CMK (cell line): ENCODE results near the gene ZNF423.
A peak's percentile ranks its signal among the peaks of the same experiment; 100 is the strongest.
"Not testable (repeated sequence)": the region's sequence is repeated elsewhere in the genome, so short reads cannot be mapped to it uniquely, and the experiment has no call there.

ENCODE experiments used
- DNase-seq: peaks from one replicate; pipeline ENCODE4 v3.0.0-alpha.2; 2010; ENCODE audit warnings: low read depth

Gene ZNF423

DNA sequence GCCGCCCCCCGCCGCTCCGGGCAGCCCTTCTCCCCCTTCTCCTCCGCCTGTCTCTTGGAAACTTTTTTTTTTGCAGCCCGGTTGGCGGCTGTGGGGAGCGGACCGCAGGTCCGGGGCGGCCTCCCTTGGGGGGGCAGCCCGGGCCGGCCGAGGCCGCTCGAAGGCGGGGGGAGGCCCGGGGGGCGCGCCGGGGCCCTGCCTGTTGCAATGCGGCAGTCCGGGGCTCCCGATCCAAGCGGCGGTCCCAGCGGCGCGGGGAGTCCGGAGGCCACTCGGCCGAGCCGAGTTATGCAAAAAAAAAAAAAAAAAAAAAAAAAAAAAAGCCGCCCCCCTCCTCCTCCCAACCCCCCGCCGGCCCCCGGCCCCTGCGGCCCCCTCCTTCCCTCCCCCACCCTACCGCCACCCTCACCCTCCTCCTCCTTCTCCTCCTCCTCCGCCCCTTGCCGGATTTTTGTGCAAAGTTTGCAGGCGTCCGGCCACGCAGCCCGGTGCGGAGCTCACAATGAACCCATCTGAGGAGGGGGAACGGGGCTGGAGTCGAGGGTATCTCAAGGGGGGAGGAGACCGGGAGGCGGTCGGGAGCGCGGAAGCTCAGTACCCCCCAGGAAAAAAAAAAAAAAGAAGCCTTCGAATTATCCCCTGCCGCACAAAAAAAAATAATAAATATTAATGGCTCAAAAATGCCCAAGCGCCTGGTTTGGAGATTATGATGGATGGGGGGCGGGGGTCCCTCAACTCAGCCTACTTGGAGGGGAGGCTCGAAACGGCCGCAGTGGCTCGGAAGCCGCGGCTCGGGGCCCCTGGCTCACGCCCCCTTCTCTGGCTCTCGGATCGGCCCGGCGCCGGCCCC lies at the start of gene ZNF423:
Gene ZNF423, minus strand, starts transcription at position 291 of the 850 bp plus-strand sequence. CDS start 338 bp downstream, outside the sequence.
- no peak for DNase-seq

DNA sequence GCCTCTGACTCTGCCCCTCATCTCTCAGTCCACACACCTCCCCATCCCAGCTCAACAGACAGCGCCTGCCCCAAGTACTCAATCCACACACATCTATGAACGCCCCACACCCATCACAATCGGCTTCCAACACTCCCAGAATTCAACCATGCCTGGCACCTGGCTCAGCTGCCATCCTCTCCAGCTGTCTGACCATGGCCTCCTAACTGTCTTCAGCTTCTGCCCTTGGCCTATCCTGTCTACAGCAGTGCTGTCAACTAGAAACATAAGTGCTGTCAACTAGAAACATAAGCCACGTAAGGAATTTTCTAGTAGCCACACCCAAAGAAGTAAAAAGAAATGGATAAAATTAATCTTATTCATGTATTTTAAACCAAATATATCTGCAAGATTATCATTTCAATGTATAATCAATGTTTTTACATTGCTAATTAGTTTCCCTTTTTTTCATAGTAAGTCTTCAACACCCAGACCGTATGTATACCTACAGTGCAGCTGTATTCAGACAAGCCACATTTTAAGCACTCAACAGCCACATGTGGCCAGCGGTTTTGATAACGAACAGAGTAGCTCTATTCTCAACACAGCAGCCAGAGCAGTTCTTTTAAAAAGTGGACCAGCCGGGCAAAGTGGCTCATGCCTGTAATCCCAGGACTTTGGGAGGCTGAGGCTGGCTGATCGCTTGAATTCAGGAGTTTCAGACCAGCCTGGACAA lies 48.6 kb upstream of the ZNF423 start:
- DNase-seq, result no peak

DNA sequence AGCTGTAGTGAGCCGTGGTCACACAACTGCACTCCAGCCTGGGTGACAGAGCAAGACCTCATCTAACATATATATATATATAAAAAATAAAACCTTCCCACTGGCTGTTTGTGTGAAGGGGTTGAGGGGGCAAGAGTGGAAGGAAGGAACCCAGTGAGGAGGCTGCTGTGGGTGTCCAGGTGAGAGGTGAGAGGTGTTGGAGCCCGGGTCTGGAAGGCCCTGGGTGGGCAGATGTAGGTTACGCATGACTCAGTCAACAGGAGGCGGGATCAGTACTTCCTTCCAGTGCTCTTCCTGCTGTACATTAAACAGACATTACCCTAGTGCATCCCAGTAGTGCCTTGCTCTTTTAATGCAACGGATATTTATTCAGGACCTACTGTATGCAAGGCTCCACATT lies 47.0 kb upstream of the ZNF423 start:
- no peak for DNase-seq

DNA sequence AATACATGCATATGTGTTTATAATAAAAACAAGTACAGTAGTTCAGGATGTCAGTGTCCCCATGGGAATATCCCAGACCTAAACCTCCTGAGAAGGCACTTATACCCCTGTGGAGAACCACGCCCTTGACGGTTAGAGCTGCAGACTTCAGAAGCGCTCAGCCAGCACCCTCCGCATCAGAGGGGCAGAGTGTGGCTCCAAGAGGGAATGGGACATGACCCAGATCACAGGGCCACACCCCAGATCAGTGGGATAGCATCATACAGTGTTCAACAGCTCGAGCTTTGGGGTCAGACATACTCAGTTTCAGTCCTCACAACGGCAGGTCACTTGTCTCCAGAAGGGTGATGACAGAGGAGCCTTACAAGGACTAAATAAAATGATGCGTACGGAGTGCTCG lies 45.8 kb upstream of the ZNF423 start:
- no peak for DNase-seq

DNA sequence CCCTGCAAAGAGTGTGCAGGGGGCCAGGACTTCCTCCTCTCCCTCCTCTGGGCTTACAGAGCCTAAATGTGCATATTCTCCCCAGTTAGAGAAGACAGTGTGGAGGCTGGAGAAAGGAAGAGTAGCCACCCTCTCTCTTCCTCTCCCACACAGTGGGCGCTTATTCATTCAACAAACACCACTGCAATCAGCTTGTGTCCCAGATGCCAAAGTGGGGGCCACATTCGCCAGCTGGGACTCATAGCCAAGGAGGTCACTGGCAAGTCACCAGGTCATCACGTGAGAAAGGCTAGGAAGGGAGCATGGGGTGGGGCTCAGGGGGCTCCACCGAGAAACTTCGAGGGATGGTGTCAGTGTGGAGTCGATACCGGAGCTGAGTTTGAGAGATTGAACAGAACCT lies 45.0 kb upstream of the ZNF423 start:
- DNase-seq, result no peak

DNA sequence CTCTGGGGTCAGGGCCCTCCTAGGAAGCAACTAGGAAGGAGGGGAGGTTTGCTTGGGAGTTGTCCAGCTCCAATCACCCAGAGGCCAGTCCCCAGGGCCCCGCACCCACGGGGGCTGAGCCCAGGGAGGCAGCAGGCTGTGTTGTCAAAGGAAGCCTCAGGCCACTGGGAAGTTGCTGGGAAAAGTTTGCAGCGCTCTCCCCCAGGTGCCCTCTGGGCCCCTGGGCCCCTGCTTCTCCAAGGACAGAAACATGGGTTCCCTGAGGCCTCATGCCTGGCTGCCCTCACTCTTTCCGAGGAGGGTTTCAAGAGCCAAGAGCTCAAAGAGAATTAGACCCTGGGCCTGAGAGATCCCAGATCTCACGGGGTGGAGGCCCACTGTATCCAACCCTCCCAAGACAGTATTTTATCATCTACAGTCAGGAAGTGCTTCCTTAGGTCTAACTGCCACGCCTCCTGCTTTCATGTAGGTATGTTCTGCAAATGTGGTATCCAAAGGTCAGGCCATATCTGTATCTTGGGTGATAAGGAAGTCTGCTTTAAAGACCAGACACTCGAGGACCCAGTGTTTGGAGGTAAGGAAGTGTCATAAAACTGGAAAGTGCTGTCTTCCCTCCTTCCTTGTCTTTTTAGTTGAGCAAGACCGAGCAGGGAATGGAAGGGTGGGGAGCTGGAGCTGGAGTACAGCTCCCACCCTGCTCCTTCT lies 44.2 kb upstream of the ZNF423 start:
- DNase-seq, result no peak

DNA sequence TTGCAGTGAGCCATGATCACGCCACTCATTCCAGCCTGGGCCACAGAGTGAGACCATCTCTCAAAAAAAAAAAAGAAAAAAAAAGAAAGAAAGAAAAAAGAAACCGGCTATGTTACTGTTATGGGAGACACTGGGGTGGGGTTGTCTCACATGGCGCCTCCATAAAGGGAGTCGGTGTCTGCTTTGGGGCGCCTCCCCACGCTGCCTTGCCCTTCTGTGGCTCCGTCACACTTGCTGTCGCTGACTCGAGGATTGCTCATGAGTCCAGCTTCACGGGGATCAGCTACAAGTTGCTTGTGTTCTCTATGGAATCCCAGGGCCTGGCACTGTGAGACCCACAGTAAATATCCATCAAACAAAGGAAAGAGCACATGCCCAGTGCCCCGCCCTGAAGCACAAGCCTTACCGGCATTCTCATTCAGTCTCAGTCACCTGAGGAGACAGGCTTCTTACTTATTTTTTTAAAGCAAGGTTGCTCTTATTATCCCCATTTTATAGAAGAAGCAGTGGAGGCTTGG lies 40.6 kb upstream of the ZNF423 start:
- no peak for DNase-seq

DNA sequence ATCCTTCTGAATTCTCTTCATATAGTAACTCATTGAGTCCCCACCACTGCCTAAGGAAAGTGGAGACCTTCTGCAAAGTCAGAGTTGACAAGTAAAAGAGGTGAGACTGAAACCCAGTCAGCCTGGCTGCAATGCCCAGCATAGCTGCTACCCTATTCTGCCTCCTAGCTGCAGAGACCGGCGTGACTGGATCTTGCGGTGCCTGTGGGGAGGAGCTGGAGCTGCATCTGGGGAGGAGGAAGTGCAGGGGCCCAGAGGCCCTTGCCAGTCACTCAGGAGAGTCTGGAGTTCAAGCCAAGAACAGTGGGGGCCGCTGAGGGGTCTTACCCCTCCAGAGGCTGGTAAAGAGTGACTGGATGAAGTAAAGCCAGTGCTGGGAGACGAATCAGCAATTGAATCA lies 35.0 kb upstream of the ZNF423 start:
- DNase-seq, result peak; percentile 25

DNA sequence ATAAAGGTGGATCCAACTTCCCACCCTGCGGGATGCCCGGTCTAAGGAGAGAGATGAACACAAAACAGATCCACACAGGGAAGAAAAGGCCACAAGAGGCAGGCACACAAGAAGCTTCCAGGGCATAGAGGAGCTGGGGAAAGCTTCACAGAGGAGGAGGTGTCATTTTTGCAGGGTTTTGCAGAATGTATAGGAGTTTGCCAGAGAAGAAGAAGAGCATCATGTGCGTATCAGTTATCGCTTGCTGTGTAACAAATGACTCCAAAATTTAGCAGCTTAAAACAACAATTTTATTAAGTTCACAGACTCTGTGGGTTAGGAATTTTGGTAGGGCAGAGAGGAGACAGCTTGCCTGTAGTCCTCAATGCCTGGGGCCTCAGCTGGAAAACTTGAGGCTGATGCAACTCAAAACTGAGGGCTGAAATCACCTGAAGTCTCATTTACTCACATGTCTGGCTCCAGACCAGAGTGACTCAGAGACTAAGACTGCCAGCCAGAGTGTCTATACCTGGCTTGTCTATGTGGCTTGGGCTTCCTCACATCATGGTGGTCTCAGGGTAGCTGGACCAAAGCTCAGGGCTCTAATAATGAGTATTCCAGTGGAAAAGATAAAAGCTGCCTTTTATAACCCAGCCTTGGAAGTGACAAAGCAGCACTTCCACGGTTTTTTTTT lies 33.9 kb upstream of the ZNF423 start:
- DNase-seq, result no peak

DNA sequence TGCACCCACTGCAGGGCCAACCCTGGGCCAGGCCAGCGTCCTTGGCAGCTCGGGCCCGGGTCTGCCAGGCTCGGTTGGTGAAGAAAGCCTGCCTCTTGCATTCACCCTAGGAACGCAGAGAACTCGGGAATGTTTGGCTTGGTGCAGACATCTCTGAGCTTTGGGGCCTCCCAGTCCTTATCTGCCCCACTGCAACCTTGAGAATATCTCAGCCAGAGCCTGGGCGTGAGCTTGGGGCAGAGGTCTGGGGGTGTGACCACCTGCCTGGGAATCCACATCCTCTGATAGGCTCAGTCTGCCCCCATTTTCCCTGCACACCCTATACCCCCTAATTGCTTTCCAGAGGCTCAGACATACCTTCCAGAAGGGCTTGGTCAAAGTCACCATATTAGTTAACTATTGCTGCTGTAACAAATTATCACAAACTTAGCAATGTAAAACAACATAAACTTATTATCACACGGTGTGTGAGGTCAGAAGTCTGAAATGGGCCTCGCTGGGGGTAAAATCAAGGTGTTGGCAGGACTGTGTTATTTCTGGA lies 30.7 kb upstream of the ZNF423 start:
- no peak for DNase-seq

DNA sequence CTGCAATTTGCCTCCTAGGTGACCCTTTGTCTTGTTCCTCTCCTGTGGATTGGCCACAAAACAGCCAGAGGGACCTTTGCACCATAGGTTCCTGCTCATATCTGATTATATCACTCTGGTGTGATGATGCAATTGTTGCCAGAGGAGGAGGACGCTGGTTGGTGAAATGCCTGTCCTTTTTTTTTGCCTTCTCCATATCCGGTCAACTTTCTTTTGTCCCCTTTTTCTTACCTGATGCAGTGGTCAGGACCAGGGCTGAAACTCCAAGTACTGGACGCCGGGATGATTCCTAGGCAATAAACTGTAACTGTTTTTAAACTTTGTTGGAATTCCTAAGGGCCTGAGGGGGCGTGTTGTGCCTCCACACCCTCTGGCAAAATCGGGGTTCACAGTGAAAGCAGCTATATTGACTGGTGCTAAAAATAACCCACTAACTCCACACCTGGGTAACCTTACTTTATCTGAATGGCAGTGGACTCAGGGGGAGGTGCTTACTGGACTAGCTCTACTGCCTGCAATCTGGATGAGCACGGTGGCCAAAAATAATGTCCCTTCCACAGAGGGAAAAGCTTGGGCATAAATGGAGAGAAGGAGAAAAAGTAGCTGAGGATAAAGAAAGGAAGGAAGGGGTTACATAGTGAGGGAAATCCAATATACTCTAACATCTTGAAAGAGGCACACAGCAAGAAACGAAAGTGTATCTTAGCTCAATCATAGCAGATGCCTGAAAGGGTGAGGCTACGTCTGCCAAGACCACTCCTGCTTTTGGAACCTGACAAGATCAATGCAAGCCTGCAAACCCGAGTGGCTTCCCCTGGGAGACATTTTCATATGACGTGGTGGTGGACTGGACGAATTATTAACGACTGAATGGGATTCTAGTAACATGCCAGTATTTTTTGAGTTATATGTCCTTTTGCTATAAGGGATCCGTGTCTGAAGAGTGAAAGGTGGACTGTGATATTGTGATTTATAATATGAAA lies 28.4 kb upstream of the ZNF423 start:
- DNase-seq, result no peak

DNA sequence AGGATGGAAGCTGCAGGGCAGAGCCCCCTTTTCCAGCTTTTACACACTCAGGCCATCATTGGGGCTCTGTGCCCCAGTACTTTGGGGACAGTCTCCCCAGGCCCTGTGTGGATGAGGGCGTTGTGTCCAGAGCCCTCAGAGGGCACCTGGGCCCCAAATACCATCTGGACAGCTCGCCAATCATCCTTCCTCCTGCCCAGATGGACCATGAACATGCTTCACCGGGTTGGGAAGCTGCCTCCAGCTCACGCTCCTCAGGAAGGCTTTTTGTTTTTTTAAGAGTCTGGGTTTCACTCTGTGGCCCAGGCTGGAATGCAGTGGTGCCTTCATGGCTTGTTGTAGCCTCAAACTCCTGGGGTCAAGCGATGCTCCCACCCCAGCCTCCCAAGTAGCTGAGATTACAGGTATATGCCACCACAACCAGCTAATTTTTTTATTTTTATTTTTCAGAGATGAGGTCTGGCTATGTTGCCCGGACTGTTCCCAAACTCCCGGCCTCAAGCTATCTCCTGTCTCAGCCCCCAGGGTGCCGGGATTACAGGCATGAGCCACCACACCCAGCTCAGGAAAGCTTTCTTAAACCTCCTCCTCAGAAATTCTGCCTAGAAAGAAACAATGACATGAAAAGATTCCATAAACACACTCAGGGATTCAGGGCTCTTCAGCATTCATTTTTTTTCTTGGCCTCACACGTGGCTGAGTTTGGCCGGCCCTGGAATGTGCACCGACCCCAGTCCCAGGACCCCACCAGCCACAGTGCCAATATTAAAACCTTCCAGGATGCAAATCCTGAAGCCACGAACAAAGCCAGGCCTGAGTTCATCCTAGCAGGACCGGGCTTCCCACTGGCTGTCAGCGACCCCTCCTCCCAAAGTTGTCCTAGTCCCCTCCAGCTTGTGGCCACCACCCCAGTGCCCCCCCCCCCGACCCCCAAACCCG lies 27.4 kb upstream of the ZNF423 start:
- DNase-seq, result no peak

DNA sequence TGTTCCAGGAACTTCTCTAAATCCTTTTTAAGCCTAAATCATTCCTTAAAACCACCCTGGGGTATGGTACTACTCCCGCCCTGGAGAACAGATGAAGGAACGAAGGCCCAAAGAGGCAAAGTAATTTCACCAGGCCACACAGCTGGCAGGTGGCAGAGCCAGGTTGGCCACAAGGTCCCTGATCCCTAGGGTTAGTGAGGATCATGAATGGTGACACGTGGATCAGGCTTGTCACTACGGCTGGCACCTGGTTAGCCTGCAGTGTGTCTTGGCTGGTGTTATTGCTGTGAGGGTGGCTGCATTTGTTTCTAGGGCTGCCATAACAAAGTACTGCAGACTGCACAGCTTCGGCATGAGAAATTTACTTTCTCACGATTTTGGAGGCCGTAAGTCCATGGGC lies 26.0 kb upstream of the ZNF423 start:
- no peak for DNase-seq

DNA sequence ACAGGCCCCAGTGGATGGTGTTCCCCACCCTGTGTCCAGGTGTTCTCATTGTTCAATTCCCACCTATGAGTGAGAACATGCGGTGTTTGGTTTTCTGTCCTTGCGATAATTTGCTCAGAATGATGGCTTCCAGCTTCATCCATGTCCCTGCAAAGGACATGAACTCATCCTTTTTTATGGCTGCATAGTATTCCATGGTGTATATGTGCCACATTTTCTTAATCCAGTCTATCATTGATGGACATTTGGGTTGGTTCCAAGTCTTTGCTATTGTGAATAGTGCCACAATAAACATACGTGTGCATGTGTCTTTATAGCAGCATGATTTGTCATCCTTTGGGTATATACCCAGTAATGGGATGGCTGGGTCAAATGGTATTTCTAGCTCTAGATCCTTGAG lies 22.6 kb upstream of the ZNF423 start:
- DNase-seq, result not testable (repeated sequence)

DNA sequence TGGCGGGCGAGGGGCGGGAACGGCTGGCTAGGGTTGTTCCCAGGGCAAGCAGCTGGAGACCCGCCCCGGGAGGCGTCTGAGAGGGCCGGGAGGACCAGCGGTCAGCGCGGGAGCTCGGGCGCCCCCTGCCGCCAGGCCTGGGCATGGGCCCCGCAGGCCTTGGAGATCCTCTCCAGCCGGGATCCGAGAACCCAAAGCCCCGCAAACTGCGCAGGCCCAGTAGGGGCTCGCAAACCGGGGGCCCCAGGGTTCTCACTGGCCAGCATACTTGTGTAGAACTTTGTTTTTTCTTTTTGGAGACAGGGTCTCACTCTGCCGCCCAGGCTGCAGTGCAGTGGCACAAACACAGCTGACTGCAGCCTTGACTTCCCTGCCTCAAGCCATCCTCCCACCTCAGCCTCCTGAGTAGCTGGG lies 20.8 kb upstream of the ZNF423 start:
- DNase-seq, result no peak

DNA sequence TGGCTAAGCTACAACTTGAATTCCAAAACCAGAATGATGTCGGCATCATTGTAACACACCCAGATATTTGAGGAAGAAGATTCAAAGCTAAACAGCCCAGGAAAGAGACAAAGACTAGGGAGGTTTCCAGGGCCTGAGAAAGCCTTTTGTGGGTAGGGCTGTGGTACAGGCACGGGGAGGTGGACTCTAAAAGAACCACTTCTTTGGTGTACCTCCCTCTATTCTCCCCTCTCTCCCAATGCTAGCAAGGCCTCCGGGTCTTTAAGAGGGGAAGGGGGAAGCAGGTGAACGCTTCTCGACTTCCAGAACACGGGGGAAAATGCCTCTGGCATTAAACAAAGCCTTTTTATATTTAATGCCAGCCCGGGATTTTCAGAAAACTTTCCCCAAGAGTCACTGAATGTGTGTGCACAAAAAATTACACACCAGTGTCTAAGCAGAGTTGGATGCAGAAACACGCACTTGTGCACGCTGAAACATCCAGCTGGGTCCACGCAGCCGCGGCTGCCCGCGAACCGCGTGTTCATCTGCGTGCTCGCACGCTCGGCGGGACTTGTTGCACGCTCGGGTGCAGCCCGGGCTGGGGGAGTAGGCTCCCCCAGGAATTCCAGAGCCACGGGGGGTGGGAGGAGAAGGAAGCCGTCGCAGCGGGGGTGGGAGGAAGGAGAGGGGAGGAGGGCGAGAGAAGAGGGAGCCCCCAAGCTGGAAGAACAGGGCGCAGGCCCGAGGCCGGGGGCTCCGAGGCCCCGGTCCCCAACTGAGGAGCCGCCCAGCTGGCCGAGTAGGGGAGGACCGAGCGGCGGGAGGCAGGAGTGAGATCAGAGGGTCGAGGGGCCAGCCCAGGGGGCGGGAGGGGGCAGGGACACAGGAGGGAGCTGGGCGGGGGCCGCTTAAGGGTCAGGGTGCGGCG lies 20.1 kb upstream of the ZNF423 start:
- DNase-seq, result no peak

DNA sequence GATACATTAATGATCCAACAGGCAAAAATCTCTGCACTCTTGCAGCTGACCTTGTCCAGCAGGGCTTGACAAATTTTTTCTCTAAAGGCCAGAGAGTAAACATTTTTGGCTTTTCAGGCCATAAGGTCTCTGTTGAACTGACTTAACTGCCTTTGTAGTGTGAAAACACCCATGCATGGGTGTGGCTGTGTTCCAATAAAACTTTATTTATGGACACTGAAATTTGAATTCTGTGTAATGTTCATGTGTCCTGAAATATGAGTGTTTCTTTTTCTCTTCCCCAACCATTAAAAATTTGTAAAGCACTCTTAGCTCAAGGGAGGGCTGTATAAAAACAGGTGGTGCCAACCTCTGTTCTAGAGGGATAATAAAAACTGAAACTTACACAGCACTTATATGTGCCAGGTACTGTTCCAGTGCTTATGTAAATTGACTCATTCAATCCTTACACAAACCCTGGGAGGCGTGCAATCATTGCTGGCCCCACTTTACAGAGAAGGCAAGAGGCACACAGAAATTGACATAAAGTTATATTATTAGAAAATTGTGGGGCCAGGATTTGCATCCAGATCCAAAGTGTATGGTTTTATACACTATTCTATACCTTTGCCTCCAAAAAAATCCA lies 18.8 kb upstream of the ZNF423 start:
- no peak for DNase-seq

DNA sequence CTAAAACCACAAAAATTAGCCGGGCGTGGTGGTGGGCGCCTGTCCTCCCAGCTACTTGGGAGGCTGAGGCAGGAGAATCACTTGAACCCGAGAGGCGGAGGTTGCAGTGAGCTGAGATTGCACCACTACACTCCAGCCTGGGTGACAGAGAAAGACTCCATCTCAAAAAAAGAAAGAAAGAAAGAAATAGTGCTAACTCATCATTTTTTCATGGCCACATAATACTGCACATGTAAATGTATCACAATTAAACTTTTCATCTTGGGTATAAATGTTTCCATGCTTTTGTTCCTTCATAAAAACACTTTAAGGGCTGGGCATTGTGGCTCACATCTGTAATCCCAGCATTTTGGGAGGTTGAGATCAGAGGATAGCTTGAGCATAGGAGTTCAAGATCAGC lies 15.9 kb upstream of the ZNF423 start:
- DNase-seq, result not testable (repeated sequence)
